GM19467 (cell line): ENCODE results near the gene ZDHHC14.

Source experiments
- ATAC-seq: cut with Tn5 transposase; IDR thresholded peaks from one replicate; pipeline ENCODE4 v1.9.1; 2021; ENCODE audit warnings: mild to moderate bottlenecking, moderate library complexity; ENCODE audit not compliant: unreplicated experiment

The ZDHHC14 gene

GRCh38 chr6:157436944-157437336 is 56.0 kb downstream of the ZDHHC14 start:
- no peak for ATAC-seq

GRCh38 chr6:157438611-157439111 is 57.7 kb downstream of the ZDHHC14 start:
- no peak for ATAC-seq

GRCh38 chr6:157440171-157440570 is 59.2 kb downstream of the ZDHHC14 start:
- ATAC-seq: no peak

- no peak for ATAC-seq
Observed at GRCh38 chr6:157442291-157442690, 61.3 kb downstream of the ZDHHC14 start.

GRCh38 chr6:157443066-157443800 is 62.2 kb downstream of the ZDHHC14 start:
- peak; percentile 75 for ATAC-seq

GRCh38 chr6:157445277-157446009 is 64.5 kb downstream of the ZDHHC14 start:
- ATAC-seq: no peak

- no peak for ATAC-seq
Observed at GRCh38 chr6:157447735-157448134, 66.7 kb downstream of the ZDHHC14 start.

- ATAC-seq: no peak
Observed at GRCh38 chr6:157449610-157450009, 68.6 kb downstream of the ZDHHC14 start.

DNA sequence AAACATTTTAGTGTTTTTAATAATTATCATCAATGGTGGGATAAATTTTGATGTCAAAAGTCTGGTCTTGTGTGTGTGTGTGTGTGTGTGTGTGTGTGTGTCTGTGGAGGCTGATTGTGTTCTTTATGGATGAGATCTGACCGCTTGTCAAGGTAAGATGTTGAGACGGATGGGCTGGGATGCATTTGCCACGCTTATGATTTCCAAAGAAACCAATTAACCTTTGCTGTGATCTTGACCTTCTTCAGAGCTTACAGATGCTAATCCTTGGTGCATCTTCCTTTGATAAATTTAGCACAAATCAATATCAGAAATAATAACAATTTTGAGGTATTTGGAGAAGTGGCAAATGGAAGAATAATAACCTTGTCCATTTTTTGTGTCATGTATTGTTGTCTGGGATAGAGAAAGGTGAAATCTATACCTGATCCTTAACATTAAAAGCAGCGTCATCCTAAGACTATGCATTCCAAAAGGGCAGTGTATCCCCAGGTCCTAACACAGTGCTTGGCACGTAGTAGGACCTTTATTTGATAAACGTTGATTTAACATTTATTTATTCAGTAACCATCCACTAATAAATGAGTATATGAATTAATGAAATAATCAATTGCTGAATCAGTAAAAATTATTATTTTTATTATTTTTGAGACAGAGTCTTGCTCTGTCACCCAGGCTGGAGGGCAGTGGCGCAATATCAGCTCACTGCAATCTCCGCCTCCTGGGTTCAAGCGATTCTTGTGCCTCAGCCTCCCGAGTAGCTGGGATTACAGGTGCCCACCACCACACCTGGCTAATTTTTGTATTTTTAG is 70.1 kb downstream of the ZDHHC14 start:
- no peak for ATAC-seq

GRCh38 chr6:157452096-157452495 is 71.1 kb downstream of the ZDHHC14 start:
- ATAC-seq: no peak

- no peak for ATAC-seq
Observed at GRCh38 chr6:157453131-157453530, 72.1 kb downstream of the ZDHHC14 start.

DNA sequence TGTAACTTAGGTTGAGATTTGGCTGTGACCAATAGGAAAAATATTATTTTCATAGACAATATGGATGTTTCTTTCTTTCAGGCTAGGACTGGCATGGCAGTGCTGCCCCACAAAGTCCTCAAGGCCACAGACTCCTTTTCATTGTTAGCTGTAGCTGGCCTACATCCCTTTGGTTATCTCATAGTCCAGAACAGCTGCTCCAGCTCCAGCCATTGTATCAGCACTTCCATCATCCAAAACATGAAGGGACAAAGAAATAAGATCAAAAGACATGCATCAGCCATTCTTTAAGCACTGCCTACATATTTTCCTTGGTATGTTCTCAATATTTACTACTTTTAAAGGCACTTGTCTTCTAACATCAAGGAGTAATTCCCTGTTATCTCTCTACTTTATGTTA is 73.0 kb downstream of the ZDHHC14 start:
- ATAC-seq: no peak

DNA sequence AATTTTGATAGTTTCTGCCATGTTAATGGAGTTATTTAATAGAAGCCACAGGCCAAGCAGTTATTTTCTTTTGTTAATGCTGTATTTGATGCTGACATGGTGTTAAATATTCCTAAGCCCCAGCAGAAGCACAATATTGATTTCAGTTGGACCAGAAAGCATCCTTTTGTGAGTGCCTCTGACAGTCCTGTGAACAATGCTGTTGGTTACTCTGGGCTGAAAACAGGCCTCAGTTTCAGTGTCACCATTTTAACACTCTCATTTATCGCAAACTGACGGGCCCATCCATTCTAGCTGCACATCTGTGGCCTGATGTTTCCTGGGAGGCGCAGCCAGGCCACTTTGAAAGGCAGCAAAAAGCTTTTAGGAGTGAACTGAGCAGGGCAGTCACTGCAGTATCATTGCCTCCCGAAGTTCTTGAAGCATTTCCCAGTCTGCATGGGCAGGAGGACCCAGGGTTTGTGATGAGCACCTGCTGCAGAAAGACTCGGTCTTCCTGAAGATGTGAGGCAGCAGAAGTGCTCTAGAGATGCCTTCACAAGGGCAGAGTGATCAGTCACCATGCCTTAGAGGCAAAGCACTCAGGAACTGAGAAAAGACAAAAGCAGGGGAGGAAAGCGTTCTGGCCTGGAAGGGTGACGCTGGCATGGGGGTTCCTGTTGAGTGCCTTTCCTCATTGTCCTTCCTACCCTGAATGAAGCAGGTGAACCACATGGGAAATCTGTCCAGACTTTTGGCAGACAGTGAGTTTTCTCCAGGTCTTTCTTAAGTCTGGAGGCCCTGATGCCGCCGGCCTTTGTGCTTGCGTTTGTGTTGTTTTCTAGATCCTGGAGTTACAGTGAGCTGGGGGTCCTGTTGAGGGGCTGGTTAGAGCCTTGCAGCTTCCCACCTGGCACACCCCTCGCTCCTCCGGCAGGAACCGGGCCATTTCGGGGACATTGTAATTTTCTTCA is 74.0 kb downstream of the ZDHHC14 start:
- ATAC-seq: no peak

DNA sequence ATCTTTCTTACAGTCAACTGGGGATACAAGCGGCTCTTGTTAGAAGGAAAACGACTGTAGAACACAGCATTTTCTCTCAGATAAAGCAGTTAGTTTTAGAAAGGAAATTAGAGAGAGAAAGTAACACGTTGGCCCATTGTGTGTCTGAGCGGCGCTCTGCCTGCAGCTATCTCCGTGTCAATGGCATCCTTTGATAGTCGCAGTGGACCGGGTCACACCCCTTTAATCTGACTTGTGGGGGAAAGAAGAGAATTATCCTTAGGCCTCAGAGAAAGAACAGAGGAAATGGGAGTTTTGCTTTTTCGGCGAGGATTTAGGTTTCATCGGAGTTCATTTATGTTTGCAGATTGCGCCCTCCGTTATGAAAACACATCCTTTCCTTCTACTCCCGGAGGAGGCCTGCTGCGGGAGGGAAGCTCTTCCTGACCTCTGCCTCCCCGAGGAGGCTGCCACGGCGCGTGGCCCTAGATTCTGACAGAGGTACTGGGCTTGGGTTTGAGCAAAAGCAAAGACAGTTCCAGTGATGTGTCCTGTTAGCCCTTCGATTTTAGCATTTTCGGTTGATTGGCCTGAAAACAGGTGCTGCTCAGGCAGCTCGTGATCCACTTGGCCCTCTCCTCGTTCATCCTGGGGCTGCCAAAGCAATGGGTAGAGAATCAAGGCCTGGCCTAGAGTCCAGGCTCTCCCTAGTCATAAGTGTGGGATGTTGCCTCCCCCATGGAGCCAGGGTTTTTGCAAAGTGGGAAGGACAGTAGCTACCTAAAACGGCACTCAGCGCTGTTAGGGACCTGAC is 74.9 kb downstream of the ZDHHC14 start:
- no peak for ATAC-seq

DNA sequence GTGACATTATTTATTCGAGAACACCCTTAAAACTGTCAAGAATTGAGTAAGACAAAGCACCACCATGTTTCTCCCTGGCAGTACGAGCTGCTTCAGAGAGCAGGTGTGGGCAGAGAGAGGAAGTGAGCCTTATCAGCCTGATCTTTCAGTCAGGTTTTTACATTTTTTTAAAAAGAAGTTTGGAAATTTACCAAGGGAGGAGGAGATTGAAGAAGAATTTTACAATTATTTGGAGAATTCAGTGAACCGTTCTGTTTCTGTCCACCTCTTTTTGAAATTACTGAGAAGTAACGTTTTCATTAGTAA is 75.5 kb downstream of the ZDHHC14 start:
- ATAC-seq: peak; percentile 44

DNA sequence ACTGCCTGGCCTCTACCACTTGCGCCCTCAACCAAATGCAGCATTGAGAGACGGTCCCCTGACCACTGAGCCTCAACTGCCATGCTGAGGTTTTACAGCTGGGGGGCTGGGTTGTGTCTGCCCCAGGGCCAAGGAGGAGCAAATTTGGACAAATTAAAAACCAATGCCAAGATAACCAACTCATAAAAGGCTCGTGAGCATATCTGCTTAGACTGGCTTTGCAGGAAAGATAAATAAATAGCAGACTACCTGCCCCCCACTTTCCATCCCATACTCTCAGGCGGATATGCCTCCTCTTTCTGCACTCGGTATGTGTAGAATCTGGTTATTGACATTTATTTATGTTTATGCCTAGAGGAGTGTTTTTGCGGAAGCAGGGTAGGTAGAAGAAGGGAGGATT is 76.8 kb downstream of the ZDHHC14 start:
- ATAC-seq: no peak

GRCh38 chr6:157459327-157459726 is 78.3 kb downstream of the ZDHHC14 start:
- ATAC-seq: no peak

- ATAC-seq: peak; percentile 5
Observed at GRCh38 chr6:157460182-157460999, 79.4 kb downstream of the ZDHHC14 start.
